GM19035 (cell line): ENCODE data around the gene C19orf47.
"Not testable (repeated sequence)": the region's sequence is repeated elsewhere in the genome, so short reads cannot be mapped to it uniquely, and the experiment has no call there.

Experiments used
- ATAC-seq: cut with Tn5 transposase; IDR thresholded peaks from one replicate; pipeline ENCODE4 v1.9.1; 2021; ENCODE audit not compliant: unreplicated experiment

C19orf47 gene

GRCh38 chr19:40355975-40356680 lies 7.9 kb upstream of the C19orf47 start:
- ATAC-seq: no peak

DNA sequence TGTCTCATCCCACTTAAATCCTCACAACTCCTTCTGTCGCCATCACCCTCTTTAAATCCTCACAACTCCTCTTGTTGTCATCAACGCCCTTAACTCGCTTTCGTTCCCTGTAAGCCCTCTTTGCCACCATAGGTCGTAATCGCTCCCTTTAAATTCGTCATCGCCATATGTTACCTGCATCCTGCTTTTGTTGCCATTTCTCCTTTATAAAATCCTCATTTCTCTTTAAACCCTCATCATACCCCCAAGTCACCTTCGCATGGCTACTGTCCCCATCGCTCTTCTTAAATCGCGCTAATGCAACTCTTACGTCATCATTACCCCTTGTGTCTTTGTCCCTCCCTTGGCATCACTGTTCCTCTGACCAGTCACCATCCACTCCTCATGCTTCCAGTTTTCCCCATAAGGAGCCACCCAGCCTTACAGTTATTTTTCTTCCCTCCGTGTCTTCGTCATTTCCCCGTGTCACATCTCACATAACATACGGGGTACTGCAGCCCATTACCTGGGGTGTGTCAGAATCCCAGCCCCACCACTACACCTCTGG lies 837 bp upstream of the C19orf47 start:
- ATAC-seq: no peak

DNA sequence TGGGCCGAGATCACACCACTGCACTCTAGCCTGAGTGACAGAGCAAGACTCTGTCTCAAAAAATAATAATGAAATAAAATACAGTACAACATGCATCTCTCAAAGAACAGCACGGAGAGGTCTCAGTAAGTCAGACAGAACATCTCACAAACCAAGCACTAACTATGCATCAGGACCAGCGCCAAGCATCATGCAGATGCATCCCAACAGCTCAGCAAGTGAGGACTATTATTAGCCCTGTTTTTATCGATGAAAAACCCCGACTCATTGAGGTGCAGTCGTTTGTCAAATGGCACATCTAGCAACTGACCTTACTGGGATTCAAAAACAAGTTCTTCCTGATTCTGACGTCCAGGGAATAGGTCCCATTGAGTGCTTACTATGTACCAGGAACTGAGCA lies 3.8 kb downstream of the C19orf47 start:
- ATAC-seq: no peak

GRCh38 chr19:40342644-40343311 lies 5.4 kb downstream of the C19orf47 start:
- no peak for ATAC-seq

DNA sequence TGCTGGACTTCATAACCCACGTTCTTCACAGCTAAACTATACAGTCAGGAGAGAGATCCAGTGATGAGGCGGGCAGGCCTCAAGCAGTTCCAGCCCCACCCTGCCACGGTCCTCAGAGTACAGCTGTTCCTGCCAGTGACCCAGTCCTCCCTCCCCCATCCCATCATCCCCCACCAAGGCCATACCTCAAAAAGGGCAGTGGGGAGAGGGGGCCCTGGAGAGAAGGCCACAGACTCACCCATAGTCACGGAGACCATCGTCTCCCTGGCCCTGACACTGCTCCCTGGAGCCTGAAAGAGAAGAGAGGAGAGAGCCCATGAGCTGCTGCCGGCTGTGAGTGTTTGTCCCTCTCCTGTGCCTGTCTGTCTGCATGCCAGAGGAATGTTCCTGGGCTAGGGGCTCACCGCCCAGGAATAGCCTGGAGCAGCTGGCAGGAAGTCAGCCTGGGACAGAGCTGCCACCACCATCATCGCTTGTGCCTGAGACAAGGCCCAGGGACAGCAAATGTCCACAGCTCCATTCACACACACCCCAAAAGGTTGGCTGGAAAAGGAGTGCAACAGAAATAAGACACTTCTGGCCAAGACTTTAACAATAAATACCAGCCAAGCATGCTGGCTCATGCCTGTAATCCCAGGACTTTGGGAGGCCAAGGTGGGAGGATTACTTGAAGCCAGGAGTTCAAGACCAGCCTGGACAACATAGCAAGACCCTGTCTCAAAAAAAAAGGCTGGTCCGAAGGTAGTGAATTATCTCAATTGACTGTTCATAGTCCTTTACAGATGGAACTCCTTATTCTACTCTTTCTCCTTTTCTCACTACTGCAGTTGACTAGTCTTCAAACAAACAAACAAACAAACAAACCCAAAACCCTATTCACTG lies 6.4 kb downstream of the C19orf47 start:
- ATAC-seq: no peak

GRCh38 chr19:40339018-40339728 lies 9.0 kb downstream of the C19orf47 start:
- ATAC-seq: no peak

DNA sequence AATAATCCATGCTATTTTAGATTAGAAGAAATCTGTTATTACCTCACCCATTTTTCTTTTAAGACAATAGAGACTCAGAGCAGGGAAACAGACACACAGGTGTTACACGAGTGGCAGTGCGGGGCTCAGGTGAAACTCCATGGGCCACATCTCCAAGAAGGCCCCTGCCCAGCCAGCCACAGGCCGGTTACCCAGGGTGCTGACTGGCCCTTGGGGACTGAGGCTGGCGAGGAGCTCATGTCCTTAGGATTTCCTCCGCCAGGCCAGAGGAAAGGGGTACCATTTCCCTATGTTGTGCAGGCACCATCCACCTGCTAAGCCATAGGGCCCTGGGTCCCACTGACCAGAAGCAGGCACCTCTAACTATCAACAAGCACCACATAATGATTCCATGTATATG lies 10.6 kb downstream of the C19orf47 start:
- no peak for ATAC-seq

- no peak for ATAC-seq
Measured at GRCh38 chr19:40337107-40337506, 11.1 kb downstream of the C19orf47 start.

- no peak for ATAC-seq
Measured at GRCh38 chr19:40336601-40336900, 11.6 kb downstream of the C19orf47 start.

DNA sequence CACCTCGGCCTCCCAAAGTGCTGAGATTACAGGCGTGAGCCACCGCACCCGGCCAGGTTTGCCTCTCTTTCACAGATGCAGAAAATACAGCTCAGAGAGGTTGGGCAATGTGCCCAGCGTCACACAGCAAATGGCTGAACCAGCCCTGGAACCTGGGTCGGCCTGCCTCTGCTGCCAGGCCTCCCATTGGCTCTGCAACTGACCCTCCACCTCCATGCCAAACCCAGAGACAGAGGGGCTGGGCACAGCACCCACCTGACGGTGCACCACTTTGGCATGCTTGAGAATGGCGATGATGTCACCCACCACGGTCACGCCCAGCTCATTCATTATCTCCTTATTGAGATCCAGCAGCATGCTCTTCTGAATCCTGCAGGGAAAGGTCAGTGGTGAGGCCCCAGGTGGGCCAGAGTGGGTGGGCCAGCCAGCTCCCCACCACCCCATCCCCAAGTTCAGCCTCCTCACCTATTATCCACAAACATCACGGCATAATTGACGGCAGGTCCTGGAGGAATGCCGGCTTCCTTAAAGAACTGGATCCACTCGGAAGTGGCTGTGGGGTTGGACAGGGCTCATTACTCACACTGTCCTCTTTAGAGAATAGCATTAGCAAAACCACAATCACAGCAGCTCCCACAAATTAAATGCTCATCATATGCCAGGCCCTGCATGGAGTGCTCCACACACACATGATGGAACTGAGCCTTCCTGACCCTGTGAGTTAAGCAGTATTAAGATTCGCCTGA lies 12.2 kb downstream of the C19orf47 start:
- ATAC-seq: no peak

DNA sequence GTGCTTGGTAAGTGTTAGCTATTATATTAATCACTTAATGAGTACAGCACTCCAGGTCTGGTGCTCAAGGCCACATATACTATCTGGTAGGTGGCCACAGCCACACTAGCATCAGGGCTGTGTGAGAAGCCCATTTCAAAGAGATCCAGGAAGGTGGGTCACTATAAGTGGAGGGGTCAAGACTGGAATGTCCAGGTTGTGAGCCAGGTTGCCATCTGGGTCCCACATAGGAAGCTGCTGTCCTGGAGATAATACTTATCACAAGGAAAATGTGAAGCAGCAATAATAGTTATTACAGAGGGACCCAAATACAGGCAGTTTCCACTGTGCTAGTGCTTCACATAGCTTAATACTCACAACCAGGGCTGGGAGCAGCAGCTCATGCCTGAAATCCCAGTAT lies 13.1 kb downstream of the C19orf47 start:
- ATAC-seq: no peak

- ATAC-seq: not testable (repeated sequence)
Measured at GRCh38 chr19:40333083-40333482, 15.1 kb downstream of the C19orf47 start.

GRCh38 chr19:40332669-40333068 lies 15.5 kb downstream of the C19orf47 start:
- ATAC-seq: no peak

GRCh38 chr19:40331052-40331451 lies 17.1 kb downstream of the C19orf47 start:
- no peak for ATAC-seq

DNA sequence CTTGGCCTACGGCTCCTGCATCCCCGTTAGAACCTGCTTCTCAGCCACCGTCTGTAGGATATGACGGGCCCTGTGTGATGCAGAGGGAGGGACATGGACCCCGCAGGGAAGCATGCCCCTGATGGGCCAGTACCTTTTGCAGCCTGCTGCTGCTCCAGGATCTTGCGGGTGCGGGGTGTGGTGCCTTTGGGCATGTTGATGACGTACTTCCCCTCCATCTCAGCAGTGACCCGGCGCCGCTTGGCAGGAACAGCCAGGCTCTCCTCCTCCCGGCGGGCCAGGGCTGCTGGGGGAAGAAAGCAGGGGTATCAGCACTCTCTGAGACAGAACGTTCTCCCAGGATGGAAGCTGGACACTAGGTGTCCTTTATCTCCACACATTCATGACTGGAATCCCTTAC lies 22.0 kb downstream of the C19orf47 start:
- no peak for ATAC-seq

GRCh38 chr19:40323705-40324104 lies 24.5 kb downstream of the C19orf47 start:
- no peak for ATAC-seq

GRCh38 chr19:40322951-40323615 lies 25.1 kb downstream of the C19orf47 start:
- ATAC-seq: no peak

DNA sequence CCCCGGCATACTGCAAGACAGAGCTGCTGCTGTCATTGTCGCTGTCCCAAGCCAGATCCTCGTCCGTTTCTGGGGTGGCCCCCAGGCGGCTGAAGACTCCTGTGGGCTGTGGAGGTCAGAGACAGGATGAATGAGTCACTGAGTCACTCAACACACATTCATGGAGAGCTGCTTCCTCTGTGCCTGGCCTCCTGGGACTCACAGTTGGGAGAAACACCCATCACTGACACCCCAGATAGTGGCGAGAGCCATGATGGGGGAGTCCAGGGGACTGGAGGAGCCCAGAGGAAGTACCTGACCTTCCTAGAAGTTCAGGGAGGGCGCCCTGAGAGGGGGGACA lies 26.0 kb downstream of the C19orf47 start:
- no peak for ATAC-seq

DNA sequence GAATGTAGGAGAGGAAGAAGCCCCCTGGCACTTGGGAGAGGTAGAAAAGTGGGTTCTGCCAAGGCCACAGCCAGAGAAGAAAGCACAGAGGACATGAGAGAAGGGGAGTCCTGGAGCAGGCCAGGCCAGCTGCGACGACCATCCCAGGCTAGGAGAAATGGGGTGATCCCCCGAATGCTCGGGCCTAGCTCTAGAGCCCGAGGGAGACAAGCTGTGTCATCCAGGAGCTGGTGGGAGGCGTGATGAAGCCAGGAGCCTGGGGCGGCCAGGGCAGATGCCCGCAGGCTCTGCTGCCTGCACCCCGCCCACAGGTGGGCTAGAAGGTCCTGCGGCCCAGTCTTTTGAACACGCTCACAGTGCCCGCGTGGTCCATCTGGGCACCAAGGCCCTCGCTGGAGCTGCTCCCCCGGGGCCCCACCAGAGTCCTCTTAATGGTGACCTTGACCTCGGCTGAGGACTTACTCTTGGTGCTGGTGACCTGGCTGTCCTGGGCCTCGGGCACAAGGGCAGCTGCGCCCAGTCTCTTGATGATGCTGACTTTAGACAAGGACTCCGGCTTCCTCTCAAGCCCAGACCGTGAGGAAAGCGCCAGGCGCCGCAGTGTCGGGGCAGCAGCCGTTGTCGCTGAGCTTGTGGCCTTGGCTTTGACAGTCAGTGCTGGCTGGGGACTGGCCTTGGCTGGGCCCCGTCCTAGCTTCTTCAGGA lies 26.5 kb downstream of the C19orf47 start:
- ATAC-seq: no peak
